Prostate gland (tissue), 2 donors: Measurements from ENCODE around the gene PREPL. TPM values are rescaled to one million over a fixed set of nuclear protein-coding genes. Genes with fewer than 3 reads are reported as not detected.
"Not testable (repeated sequence)": the region's sequence is repeated elsewhere in the genome, so short reads cannot be mapped to it uniquely, and the experiment has no call there.

ENCODE experiments used
- DNase-seq: peaks from one replicate; pipeline ENCODE4 v3.0.0-alpha.2; 2019; ENCODE audit warnings: low spot score
- H3K27ac ChIP-seq, 2 donors: fragments of 200-600 bp; sonication (generic); 2 replicates each; pipeline ENCODE4 v1.5.1; 2017 to 2019
- H3K27me3 ChIP-seq: fragments of 200-600 bp; sonication (generic); replicated peaks from 2 replicates; pipeline ENCODE4 v1.5.1; 2019; ENCODE audit not compliant: insufficient read depth
- H3K36me3 ChIP-seq, 2 donors: fragments of 200-600 bp; sonication (generic); 1 replicate in 1 of 2; 2 replicates in 1 of 2; pipeline versions ENCODE4 v1.5.1 to v1.8.1; 2017 to 2019
- H3K4me1 ChIP-seq: fragments of 200-600 bp; sonication (generic); replicated peaks from 2 replicates; pipeline ENCODE4 v1.5.1; 2019
- H3K4me3 ChIP-seq, 2 donors: fragments of 200-600 bp; sonication (generic); 2 replicates each; pipeline ENCODE4 v1.5.1; 2017 to 2019
- H3K9me3 ChIP-seq: fragments of 200-600 bp; sonication (generic); 2 replicates; pipeline ENCODE4 v1.5.1; 2017
- CTCF ChIP-seq, 4 experiments: fragments of 200-600 bp in 2 of 4; fragments of 450-650 bp in 2 of 4; sonication (generic) in 2 of 4; IDR thresholded peaks; 1 replicate in 3 of 4; 2 replicates in 1 of 4; pipeline ENCODE4 v1.5.1; 2016 to 2019; ENCODE audit warnings: antibody characterized with exemption in 4 of 4, mild to moderate bottlenecking in 2 of 4, moderate library complexity in 2 of 4
- POLR2A ChIP-seq: fragments of 450-650 bp; IDR thresholded peaks from one replicate; pipeline ENCODE4 v1.6.1; 2016; ENCODE audit warnings: antibody characterized with exemption, mild to moderate bottlenecking
- POLR2AphosphoS5 ChIP-seq: sonication (generic); formaldehyde crosslinking; IDR thresholded peaks from one replicate; pipeline ENCODE4 v1.6.1; 2017; ENCODE audit warnings: antibody characterized with exemption
- WGBS: methylation state at CpG from one replicate; pipeline ENCODE4 v1.1.5; 2018; 5-methylcytosine and 5-hydroxymethylcytosine counted together
- intact Hi-C: fragments of 100-400 bp; cut with DNase I; formaldehyde crosslinking; loops from one replicate; pipeline ENCODE4 v1.14.2; 2022
- total RNA-seq, 2 donors: library from RNA; depleted of rRNA; stranded (reverse); fragments of >200 nt; gene quantifications; one replicate each; pipeline ENCODE4 v1.1.0, GENCODE V29; 2016

PREPL gene
- total RNA-seq, 2 donors from 2014 or later = 40.3 to 49.3 TPM

DNA sequence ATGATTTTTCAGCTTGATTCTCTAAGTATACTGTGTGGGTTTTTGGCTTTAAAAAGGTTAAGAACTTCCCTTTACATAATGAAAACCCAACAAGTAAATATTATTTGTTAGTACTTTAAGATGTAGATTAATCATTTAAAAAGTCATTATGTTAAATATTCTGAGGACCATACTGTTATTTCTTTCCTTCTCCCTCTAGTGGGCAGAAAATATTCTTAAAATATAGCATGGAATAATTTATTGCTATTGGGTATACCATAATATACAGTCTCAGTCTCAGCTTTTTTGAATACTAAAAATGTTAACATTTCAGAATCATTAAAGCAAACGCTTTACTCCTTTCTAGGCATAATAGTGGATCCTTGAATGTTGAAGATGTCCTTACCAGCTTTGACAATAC lies 28.6 kb upstream of the PREPL start:
- H3K27me3 ChIP-seq = no peaks in the 10 kb centered on the region
- TF ChIP-seq POLR2AphosphoS5 = no peak
- no peak for TF ChIP-seq CTCF (IDR thresholded peaks at IDR 0.05)
- TF ChIP-seq POLR2A = no peak
- H3K4me1 ChIP-seq = no peaks in the 10 kb centered on the region
- WGBS = 86% methylated on average over 1 of the region's 1 CpG
- no peak overlapping the region for H3K27ac ChIP-seq
- no peaks in the 10 kb centered on the region for H3K9me3 ChIP-seq
- no peak for DNase-seq
- no peaks in the 10 kb centered on the region for H3K36me3 ChIP-seq
- H3K4me3 ChIP-seq = no peak overlapping the region
- intact Hi-C loops = loop anchor here (5.0 kb wide), 1 partner anchor 567 kb away; no protein-coding TSS in a partner anchor

- no peak for TF ChIP-seq POLR2A
- no peak for TF ChIP-seq POLR2AphosphoS5
- TF ChIP-seq CTCF (IDR thresholded peaks at IDR 0.05) = no peak
These were observed 27.6 kb upstream of the PREPL start for GRCh38 chr2:44388877-44389276.

GRCh38 chr2:44385226-44385625 lies 23.9 kb upstream of the PREPL start:
- H3K4me3 ChIP-seq, H3K9me3 ChIP-seq, intact Hi-C loops, H3K27me3 ChIP-seq, H3K27ac ChIP-seq, H3K4me1 ChIP-seq, DNase-seq, H3K36me3 ChIP-seq: not testable (repeated sequence)
- 83% methylated on average over 2 of the region's 2 CpGs for WGBS

More at GRCh38 chr2:44388877-44389276, 27.6 kb upstream of the PREPL start:
- H3K36me3 ChIP-seq = no peaks in the 10 kb centered on the region
- DNase-seq = no peak
- WGBS = 60% methylated on average over 4 of the region's 4 CpGs
- H3K9me3 ChIP-seq = no peaks in the 10 kb centered on the region
- no peaks in the 10 kb centered on the region for H3K27me3 ChIP-seq
- no peak overlapping the region for H3K27ac ChIP-seq
- no peaks in the 10 kb centered on the region for H3K4me1 ChIP-seq
- intact Hi-C loops = no loop called here
- no peak overlapping the region for H3K4me3 ChIP-seq

DNA sequence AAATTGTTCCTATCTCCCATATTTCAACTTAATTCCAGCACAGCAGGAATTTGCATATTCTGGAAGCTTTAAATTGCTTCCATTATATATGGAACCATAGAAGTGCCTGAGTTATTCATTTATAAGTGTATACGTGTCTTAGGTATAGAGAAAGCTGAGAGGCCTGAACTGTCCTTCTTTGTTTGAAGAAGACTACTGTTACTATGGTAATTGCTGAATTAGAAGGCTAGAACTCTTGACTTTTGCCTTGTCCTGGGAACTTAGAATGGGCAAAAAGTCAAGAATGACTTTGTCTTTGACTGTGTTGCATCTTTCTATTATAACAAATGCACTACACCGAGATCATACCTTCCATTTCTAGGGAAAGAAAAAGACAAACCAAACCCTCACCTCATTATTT lies 16.2 kb upstream of the PREPL start:
- intact Hi-C loops = no loop called here
- 92% methylated on average over 2 of the region's 2 CpGs for WGBS
- H3K9me3 ChIP-seq = no peaks in the 10 kb centered on the region
- no peak overlapping the region for H3K27ac ChIP-seq
- H3K4me3 ChIP-seq = no peak overlapping the region
- no peaks in the 10 kb centered on the region for H3K36me3 ChIP-seq
- no peaks in the 10 kb centered on the region for H3K4me1 ChIP-seq
- no peak for DNase-seq
- TF ChIP-seq CTCF (IDR thresholded peaks at IDR 0.05) (no peak), POLR2AphosphoS5 (no peak), POLR2A (no peak)
- no peaks in the 10 kb centered on the region for H3K27me3 ChIP-seq

DNA sequence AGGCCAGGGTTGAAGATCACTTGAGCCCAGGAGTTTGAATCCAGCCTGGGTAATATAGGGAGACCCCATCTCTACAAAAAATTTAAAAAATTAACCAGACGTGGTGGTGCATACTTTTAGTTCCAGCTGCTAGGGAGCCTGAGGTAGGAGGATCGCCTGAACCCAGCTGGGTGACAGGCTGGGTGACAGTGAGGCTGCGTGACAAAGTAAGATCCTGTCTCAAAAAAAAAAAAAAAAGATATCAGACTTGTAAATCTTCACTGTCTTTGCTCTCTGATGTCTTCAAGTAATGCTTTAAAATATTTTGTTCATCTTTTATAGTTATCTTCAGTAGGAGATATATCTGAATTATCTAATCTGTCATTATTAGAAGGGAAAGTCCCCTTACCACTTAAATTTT lies 11.0 kb upstream of the PREPL start:
- no peaks in the 10 kb centered on the region for H3K9me3 ChIP-seq
- intact Hi-C loops = no loop called here
- no peak for TF ChIP-seq POLR2A
- no peak for TF ChIP-seq POLR2AphosphoS5
- no peak overlapping the region for H3K4me3 ChIP-seq
- H3K4me1 ChIP-seq = no peaks in the 10 kb centered on the region
- 71% methylated on average over 3 of the region's 3 CpGs for WGBS
- H3K36me3 ChIP-seq = no peaks in the 10 kb centered on the region
- DNase-seq = no peak
- no peaks in the 10 kb centered on the region for H3K27me3 ChIP-seq
- no peak overlapping the region for H3K27ac ChIP-seq

GRCh38 chr2:44371445-44371844 lies 10.2 kb upstream of the PREPL start:
- H3K27ac ChIP-seq = no peak overlapping the region

More at GRCh38 chr2:44371445-44371844, 10.2 kb upstream of the PREPL start:
- Histone ChIP-seq H3K4me1 (no peaks in the 10 kb centered on the region), H3K36me3 (no peaks in the 10 kb centered on the region), H3K27me3 (no peaks in the 10 kb centered on the region), H3K9me3 (no peaks in the 10 kb centered on the region), H3K4me3 (no peak overlapping the region)
- DNase-seq = no peak
- intact Hi-C loops = no loop called here
- TF ChIP-seq POLR2A = no peak
- no peak for TF ChIP-seq CTCF (IDR thresholded peaks at IDR 0.05)
